ENCODE results near the gene LAIR2.

GRCh38 chr19:54461210-54461609, 41.4 kb upstream of the LAIR2 start:
- TF ChIP-seq EZH2phosphoT487 (IDR thresholded peaks at IDR 0.05; ENCODE audit: low read depth, severe bottlenecking, unreplicated experiment) (no peak), CTCF (IDR thresholded peaks at IDR 0.05; ENCODE audit: poor library complexity) (no peak), EZH2 (IDR thresholded peaks at IDR 0.05; ENCODE audit: borderline replicate concordance) (no peak)

Measured in hepatocyte (in vitro differentiated cells).